MM.1S (cell line): ENCODE results near the gene HIVEP1.

Experiments
- EZH2 ChIP-seq: fragments of 300-600 bp; sonication (generic); optimal IDR thresholded peaks from 2 replicates; pipeline ENCODE3; 2017; ENCODE audit warnings: low read depth, mild to moderate bottlenecking, antibody characterized with exemption, low read length, mixed read lengths
- EZH2phosphoT487 ChIP-seq: fragments of 300-600 bp; sonication (generic); IDR thresholded peaks from 2 replicates; pipeline ENCODE4 v1.6.1; 2018; ENCODE audit warnings: antibody characterized with exemption, low read length
- TF ChIP-seq, protein P1 (sequence below): fragments of 300-600 bp; sonication (generic); IDR thresholded peaks from 2 replicates; pipeline ENCODE4 v1.5.1; 2016; ENCODE audit warnings: antibody characterized with exemption, low read length, mixed read lengths

DNA sequence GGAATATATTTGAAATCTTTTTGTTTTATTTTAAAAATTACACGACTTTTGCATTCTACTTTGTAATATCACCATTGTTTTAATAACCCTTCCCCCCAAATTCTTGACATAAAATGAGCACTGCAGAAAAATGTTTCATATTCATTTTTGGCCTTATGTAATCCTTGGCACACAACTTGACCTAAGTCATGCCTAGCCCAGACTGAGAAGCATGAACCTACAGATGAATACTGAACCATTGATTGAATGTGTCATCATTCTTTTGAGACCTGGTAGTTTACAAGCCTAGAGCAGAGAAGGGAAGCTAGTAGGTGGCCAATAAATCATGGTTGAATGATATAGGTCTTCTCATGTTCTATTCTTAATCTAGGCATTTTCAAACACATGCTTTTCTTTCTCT lies 188.6 kb downstream of the HIVEP1 start:
- TF ChIP-seq, protein P1, sequence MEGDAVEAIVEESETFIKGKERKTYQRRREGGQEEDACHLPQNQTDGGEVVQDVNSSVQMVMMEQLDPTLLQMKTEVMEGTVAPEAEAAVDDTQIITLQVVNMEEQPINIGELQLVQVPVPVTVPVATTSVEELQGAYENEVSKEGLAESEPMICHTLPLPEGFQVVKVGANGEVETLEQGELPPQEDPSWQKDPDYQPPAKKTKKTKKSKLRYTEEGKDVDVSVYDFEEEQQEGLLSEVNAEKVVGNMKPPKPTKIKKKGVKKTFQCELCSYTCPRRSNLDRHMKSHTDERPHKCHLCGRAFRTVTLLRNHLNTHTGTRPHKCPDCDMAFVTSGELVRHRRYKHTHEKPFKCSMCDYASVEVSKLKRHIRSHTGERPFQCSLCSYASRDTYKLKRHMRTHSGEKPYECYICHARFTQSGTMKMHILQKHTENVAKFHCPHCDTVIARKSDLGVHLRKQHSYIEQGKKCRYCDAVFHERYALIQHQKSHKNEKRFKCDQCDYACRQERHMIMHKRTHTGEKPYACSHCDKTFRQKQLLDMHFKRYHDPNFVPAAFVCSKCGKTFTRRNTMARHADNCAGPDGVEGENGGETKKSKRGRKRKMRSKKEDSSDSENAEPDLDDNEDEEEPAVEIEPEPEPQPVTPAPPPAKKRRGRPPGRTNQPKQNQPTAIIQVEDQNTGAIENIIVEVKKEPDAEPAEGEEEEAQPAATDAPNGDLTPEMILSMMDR, result no peak
- TF ChIP-seq EZH2 (no peak), EZH2phosphoT487 (no peak)
